Testis (tissue), 3 donors: ENCODE measurements around the gene ATP6V1B1. TPM values are rescaled to one million over a fixed set of nuclear protein-coding genes. Genes with fewer than 3 reads are reported as not detected.

ENCODE experiments used
- DNase-seq: peaks from one replicate; pipeline ENCODE4 v3.0.0-alpha.2; 2019
- H3K27ac ChIP-seq, 2 donors: fragments of 200-600 bp; sonication (generic); one replicate each; pipeline ENCODE4 v1.5.1; 2019
- H3K27me3 ChIP-seq: fragments of 200-600 bp; sonication (generic); one replicate; pipeline ENCODE4 v1.5.1; 2019
- H3K36me3 ChIP-seq: fragments of 200-600 bp; sonication (generic); one replicate; pipeline ENCODE4 v1.5.1; 2017; ENCODE audit warnings: low read depth; ENCODE audit errors: missing control alignments
- H3K4me1 ChIP-seq: fragments of 200-600 bp; sonication (generic); one replicate; pipeline ENCODE4 v1.5.1; 2019
- H3K4me3 ChIP-seq, 2 donors: fragments of 200-600 bp; sonication (generic); one replicate each; pipeline ENCODE4 v1.5.1; 2017 to 2019
- H3K9me3 ChIP-seq: fragments of 200-600 bp; sonication (generic); one replicate; pipeline ENCODE4 v1.5.1; 2017
- CTCF ChIP-seq, 3 experiments: fragments of 450-650 bp in 2 of 3; fragments of 200-600 bp in 1 of 3; sonication (generic) in 1 of 3; IDR thresholded peaks; one replicate each; pipeline ENCODE4 v1.5.1; 2016 to 2019; ENCODE audit warnings: antibody characterized with exemption in 3 of 3, mild to moderate bottlenecking in 2 of 3, moderate library complexity in 1 of 3
- POLR2A ChIP-seq: fragments of 450-650 bp; IDR thresholded peaks from one replicate; pipeline ENCODE4 v1.6.1; 2017; ENCODE audit warnings: antibody characterized with exemption, mild to moderate bottlenecking, moderate library complexity
- WGBS, 2 donors: methylation state at CpG; one replicate each; pipeline ENCODE4 v1.1.5; 2018; 5-methylcytosine and 5-hydroxymethylcytosine counted together
- intact Hi-C: fragments of 100-400 bp; cut with DNase I; formaldehyde crosslinking; loops from one replicate; pipeline ENCODE4 v1.15.1; 2023; ENCODE audit warnings: low total_unique reads
- polyA plus RNA-seq: library from polyadenylated mRNA; stranded (reverse); fragments of 350-450 nt; fragmentation: Illumina TruSeq; extraction: RNeasy Lipid Tissue Mini Kit (QIAGEN cat#74804); gene quantifications from one replicate; pipeline ENCODE4 v1.2.3, GENCODE V29; 2014; ENCODE audit warnings: low read depth, low replicate concordance; ENCODE audit not compliant: insufficient read depth
- total RNA-seq, 2 donors: library from RNA; depleted of rRNA; stranded (reverse); fragments of >200 nt; gene quantifications; one replicate each; pipeline ENCODE4 v1.2.3, GENCODE V29; 2016

Gene ATP6V1B1
- total and polyA plus RNA-seq, 3 donors from 2014 or later: 1.7 to 2.9 TPM; not detected in 1

- no peaks in the 10 kb centered on the region for H3K4me1 ChIP-seq
- intact Hi-C loops: no loop called here
- WGBS, 2 donors: 63 to 73% methylated on average over 10 of the region's 10 CpGs
- TF ChIP-seq CTCF (IDR thresholded peaks at IDR 0.05) (no peak), POLR2A (no peak)
- H3K27me3 ChIP-seq: no peaks in the 10 kb centered on the region
- DNase-seq: no peak
- no peak overlapping the region for H3K27ac ChIP-seq
- H3K4me3 ChIP-seq: no peak overlapping the region
- no peaks in the 10 kb centered on the region for H3K36me3 ChIP-seq
- no peaks in the 10 kb centered on the region for H3K9me3 ChIP-seq
Measured at GRCh38 chr2:70923378-70924015, 12.2 kb upstream of the ATP6V1B1 start.

GRCh38 chr2:70926042-70926441 lies 9.7 kb upstream of the ATP6V1B1 start:
- Histone ChIP-seq H3K27ac (no peak overlapping the region), H3K4me3 (no peak overlapping the region), H3K9me3 (no peaks in the 10 kb centered on the region), H3K27me3 (no peaks in the 10 kb centered on the region), H3K36me3 (no peaks in the 10 kb centered on the region), H3K4me1 (no peaks in the 10 kb centered on the region)
- WGBS, 2 donors: 88 to 97% methylated on average over 2 of the region's 2 CpGs
- intact Hi-C loops: no loop called here
- TF ChIP-seq POLR2A (no peak), CTCF (IDR thresholded peaks at IDR 0.05) (no peak)
- no peak for DNase-seq

GRCh38 chr2:70927138-70927537 lies 8.6 kb upstream of the ATP6V1B1 start:
- intact Hi-C loops: no loop called here
- TF ChIP-seq POLR2A (no peak), CTCF (IDR thresholded peaks at IDR 0.05) (no peak)
- Histone ChIP-seq H3K27ac (no peak overlapping the region), H3K36me3 (no peaks in the 10 kb centered on the region), H3K4me1 (no peaks in the 10 kb centered on the region), H3K9me3 (no peaks in the 10 kb centered on the region), H3K4me3 (no peak overlapping the region), H3K27me3 (no peaks in the 10 kb centered on the region)
- WGBS, 2 donors: 82 to 100% methylated on average over 2 to 3 of the region's 3 CpGs
- peak; percentile 2 for DNase-seq

GRCh38 chr2:70927641-70928040 lies 8.1 kb upstream of the ATP6V1B1 start:
- WGBS, 2 donors: 80 to 90% methylated on average over 7 to 9 of the region's 9 CpGs
- Histone ChIP-seq H3K4me3 (no peak overlapping the region), H3K27me3 (no peaks in the 10 kb centered on the region), H3K9me3 (no peaks in the 10 kb centered on the region), H3K4me1 (no peaks in the 10 kb centered on the region), H3K36me3 (no peaks in the 10 kb centered on the region), H3K27ac (no peak overlapping the region)
- DNase-seq: peak; percentile 7
- intact Hi-C loops: no loop called here
- TF ChIP-seq CTCF (IDR thresholded peaks at IDR 0.05): no peak
- no peak for TF ChIP-seq POLR2A

GRCh38 chr2:70928366-70928765 lies 7.3 kb upstream of the ATP6V1B1 start:
- H3K27ac ChIP-seq: no peak overlapping the region
- no peaks in the 10 kb centered on the region for H3K27me3 ChIP-seq
- no peaks in the 10 kb centered on the region for H3K36me3 ChIP-seq
- peak; percentile 2 for DNase-seq
- no peak overlapping the region for H3K4me3 ChIP-seq
- TF ChIP-seq CTCF (IDR thresholded peaks at IDR 0.05) (no peak), POLR2A (no peak)
- intact Hi-C loops: no loop called here
- no peaks in the 10 kb centered on the region for H3K9me3 ChIP-seq
- 86 to 92% methylated on average over 5 of the region's 5 CpGs for WGBS, 2 donors
- no peaks in the 10 kb centered on the region for H3K4me1 ChIP-seq
